HCEC 1CT (cell line): ENCODE measurements around the gene OBP2B.
"Not testable (repeated sequence)": the region's sequence is repeated elsewhere in the genome, so short reads cannot be mapped to it uniquely, and the experiment has no call there.

ENCODE experiments used
- DNase-seq: peaks from one replicate; pipeline ENCODE4 v3.0.0-alpha.2; 2017

OBP2B gene

DNA sequence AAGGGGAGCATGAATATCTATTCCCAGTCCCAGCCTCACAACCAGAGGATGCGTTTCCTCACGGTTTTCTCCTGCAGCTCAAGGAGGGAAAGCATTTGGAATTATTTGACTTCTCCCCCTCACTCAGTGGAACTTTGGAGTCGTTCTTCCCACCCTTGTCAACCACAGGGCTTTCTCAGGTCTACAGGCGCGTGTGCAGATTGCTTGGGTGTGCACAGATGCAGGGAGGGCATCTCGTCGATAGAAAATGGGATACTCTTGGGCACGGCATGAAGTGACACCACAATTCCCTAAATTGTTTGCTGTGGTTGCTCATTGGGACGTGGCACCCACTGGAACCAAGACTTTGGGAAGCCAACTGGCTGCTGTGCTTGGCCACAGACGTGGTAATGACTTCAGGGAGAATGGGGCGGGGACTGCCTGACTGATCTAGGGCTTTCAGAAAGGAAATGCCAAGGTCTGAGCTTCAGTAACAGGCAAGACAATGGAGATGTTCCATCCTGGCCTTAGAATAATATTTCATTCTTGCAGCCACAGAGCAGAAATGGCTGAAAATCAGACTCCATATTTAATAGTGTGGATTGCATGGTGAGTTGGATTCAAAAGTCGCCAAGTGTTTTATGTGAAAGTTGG lies 12.2 kb upstream of the OBP2B start:
- no peak for DNase-seq

DNA sequence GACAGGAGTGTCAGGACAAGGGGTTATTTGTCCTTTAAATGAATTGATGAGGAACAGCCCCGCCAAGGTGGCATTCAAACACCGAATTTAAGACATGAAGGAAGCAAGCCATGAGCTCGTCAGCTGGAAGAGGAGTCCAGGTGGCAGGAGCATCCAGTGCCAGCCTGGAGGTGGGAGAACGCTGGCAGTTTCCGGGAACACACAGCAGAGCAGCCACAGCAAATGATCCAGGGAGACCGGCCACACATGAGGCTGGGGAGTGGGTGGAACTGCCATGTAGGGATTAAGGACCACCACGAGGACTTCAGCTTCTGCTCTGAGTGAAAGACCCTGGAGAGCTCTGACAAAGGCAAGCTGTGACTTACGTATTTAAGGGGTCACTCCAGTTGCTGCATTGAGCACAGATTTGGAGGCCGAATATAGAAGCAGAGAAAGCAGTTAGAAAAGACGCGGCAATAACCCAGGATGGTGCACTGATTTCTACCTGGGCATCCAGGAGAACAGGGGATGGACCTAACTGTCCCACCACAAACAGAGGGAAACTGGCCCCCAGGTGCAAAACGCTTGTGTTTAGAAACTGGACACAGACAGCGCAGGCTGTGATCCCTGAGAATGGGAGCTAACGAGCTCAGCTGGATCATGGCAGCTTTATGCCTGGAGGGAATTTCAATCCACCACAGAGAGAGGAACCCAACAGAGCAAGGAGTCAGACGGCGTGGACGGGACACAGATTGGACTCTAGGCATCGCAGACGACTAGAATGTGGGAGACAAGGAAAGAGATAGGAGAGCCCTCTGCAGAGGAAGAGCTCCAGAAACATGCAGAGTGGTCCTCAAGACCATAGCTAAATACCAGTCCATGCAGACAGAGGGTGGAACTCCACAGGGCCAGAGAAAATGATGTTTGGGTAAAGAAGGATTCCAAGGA lies 9.3 kb upstream of the OBP2B start:
- DNase-seq = not testable (repeated sequence)

- not testable (repeated sequence) for DNase-seq
Observed at GRCh38 chr9:133217333-133217988, 8.4 kb upstream of the OBP2B start.

- DNase-seq = not testable (repeated sequence)
Observed at GRCh38 chr9:133214276-133214675, 5.2 kb upstream of the OBP2B start.

DNA sequence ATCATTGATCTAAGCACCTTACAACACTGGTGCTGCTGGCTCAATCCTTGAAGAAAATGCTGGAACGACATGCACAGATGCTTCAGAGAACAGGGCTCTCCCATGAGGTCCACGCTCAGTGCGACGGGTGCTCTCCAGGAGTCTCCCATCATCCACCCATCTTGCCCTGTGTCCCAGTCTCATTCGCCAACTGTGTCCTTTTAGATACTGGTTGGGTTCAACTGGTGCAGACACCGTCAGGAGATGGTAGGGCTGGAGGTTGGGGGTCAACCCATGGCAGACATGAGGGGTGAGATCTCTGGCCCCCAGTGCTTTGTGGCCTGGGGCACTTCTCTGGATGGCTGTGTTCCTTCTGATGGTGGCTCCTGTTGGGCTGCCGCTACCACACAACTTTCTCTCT lies 1.6 kb upstream of the OBP2B start:
- no peak for DNase-seq

DNA sequence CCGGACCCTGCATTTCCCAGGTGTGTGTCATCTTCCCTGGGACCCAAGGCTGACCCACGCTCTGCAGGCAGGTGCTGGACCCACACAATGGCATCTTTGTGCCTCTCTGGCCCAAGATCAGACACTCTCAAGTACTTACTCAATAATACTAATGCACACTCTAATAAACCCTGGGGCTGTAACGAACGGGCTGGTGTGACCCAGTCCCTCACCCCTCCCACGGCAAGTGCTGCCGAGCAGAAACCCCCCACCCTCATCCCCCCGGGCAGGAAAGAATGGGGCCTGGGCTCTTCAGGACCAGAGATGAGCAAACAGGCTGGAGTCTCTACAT lies 1.1 kb upstream of the OBP2B start:
- DNase-seq = no peak

GRCh38 chr9:133209327-133210201 lies 514 bp upstream of the OBP2B start:
- not testable (repeated sequence) for DNase-seq

DNA sequence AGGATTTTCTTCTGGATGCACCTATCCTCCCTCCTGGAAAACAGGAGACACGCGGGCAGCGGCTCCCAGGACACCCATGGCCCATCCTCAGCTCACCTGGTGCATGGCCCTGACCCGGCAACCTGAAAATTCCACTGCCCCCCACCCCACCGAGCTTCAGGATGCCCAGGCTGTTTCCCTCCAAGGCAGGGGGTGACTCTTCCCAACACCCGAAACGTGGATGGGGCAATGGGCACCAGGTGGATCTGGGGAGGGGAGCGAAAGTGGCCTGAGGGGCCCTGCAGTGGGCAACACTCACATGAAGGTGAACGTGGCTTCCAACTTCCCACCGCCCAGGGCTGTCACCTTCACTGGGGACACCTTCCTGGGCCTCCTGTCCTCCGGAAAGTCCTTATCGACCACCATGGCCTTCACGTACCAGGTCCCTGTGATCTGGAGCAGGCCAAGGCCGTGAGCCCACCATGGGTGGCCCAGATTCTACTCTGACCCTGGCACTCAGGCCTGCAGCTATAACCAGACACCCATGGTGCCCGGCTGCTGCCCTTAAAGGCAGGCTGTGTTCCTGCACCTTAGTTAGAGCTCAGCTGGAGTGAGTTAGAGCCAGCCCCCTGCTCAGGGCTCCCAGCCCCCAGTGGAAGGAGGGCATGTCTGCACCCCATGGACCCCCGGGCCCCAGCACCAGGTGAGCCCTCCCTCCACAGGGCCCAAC lies 725 bp downstream of the OBP2B start:
- not testable (repeated sequence) for DNase-seq

- no peak for DNase-seq
Observed at GRCh38 chr9:133207540-133208170, 1.4 kb downstream of the OBP2B start.

DNA sequence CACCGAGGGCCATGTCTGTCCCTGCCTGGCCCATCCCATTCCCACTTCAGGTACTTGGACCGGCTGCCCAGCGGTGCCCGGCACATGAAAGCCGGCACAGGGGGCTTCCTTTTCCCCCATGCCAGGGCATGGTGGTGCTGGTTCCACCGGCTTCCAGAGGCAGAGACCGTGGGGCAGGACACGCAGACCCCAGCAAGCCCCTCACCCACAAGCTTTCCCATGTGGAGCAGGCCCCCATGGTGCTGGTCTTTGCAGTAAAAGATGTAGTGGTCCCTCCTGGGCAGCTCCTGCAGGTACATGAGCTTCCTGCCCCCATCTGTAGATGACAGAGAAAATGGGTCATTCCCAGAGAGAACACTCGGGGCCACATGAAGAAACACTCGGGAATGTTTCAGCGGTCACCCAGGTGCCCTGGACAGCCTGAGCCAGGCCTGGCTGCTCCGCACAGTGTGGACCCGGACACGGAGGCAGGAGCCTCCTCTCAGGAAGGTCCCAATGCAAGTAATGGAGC lies 2.0 kb downstream of the OBP2B start:
- DNase-seq = no peak

GRCh38 chr9:133205996-133206931 lies 2.8 kb downstream of the OBP2B start:
- no peak for DNase-seq

- not testable (repeated sequence) for DNase-seq
Observed at GRCh38 chr9:133205481-133205887, 3.6 kb downstream of the OBP2B start.

- no peak for DNase-seq
Observed at GRCh38 chr9:133204993-133205336, 4.1 kb downstream of the OBP2B start.

DNA sequence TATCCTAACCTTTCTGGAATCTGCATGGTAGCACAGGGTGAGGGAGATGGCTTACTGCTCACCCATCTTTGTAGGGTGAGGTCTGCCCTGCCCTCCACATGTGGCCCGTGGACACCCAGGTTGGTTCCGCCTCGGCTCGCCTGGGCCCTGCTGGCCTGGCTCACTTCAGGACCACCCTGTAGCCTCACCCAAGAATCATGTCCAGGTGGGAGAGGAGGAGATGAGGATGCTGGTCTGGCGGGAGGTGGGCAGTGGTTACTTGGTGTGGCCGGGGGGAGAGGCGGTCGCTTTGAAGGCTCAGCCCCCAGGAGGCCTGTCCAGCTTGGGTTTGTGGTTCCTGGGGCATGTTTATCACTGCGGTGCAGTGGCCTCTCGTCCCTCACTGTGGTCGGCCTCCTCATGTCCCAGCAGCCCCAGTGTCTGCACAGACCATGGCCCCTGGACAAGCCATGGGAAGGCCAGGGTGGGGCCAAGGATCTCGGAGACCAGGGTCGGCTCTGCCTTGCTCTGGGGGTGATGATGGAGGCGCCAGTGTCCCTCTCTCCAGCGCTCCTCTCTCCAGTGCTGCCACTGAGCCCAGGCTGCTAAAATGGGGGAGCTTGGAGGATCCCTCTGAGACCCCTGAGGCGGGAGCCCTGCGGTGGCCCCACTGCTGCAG lies 4.6 kb downstream of the OBP2B start:
- no peak for DNase-seq

- DNase-seq = no peak
Observed at GRCh38 chr9:133203506-133204075, 5.5 kb downstream of the OBP2B start.

- DNase-seq = no peak
Observed at GRCh38 chr9:133202688-133203453, 6.2 kb downstream of the OBP2B start.

- DNase-seq = no peak
Observed at GRCh38 chr9:133202145-133202513, 6.9 kb downstream of the OBP2B start.

DNA sequence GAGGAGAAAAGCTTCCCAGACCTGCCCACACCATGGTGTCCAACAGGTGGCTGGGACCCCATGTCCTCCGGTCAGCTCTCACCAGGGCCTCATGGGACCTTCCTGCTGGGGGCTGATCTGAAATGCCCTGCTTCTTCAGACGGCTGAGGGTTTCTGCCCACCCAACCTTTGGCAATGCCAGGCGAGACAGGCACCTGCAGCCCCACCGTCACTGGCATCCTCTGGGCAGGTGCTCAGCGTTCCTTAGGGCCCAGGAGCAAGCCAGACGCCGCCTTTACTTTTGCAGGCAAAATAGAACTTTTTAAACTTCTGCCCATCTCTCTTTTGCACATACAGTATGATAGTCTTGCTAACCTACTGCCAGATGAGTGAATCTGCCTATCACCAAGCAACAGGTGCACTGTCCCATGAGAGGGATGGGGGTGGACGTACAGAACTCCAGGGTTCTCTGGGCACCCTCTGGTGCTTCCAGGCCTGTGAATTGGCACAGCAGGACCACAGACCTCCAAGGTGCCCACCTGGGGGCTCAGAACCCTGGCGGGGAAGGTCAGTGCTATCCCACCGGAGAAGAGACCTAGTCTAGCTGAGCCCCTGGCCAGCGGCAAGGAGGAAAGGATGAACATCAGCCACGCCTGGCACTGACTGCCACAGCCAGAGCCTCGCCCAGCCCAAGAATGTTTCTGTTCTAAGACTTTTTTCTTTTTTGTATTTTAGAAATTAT lies 7.5 kb downstream of the OBP2B start:
- DNase-seq = no peak
